ENCODE results near the gene NEO1. TPM values are rescaled to one million over a fixed set of nuclear protein-coding genes. Genes with fewer than 3 reads are reported as not detected.
A peak's percentile ranks its signal among the peaks of the same experiment; 100 is the strongest.

Gene NEO1
- total and polyA plus RNA-seq, 2 experiments from 2014 or later: 39.1 to 64.0 TPM

DNA sequence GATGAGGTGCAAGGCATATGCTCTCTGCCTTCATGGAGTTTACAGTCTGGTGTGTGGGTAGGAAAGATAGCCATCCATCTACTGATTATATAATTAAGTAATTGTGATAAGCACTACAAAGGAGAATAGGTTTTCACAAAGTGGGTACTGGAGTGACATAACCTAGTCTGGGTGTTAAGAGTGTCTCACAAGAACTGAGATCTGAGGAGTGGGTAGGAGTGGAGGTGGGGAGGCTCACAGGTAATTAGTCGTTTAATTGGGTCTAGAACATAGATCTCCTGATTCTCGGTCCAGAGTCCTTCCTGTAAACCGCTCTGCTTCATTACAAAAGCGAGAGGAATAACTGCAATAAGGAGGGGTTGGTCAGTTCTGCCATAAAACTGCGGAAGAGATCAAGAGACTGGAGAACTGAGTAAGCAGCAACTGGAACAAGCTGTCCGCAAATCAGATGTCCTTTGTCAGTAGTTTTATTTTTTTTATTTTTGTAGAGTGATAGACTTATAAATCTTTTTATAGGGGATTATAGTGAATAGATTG, 2.2 kb downstream of the NEO1 start:
- Histone ChIP-seq H3K9me2 (replicated peaks; ENCODE audit: insufficient read depth) (no peaks in the 10 kb centered on the region), H2AFZ (no peak overlapping the region), H3K4me2 (peak overlapping the region; percentile 79), H3K4me3 (peak overlapping the region; percentile 93), H3K9me3 (ENCODE audit: low read depth) (no peaks in the 10 kb centered on the region), H3K79me2 (peaks cover 62% of the 10 kb centered on the region), H4K20me1 (ENCODE audit: insufficient read depth, poor library complexity, severe bottlenecking) (peaks cover 36% of the 10 kb centered on the region), H3K27ac (no peak overlapping the region), H3K4me1 (ENCODE audit: insufficient read depth) (peaks cover 16% of the 10 kb centered on the region), H3K27me3 (no peaks in the 10 kb centered on the region), H3K36me3 (replicated peaks; ENCODE audit: insufficient read depth, low read depth) (no peaks in the 10 kb centered on the region)
- TF ChIP-seq EZH2 (IDR thresholded peaks at IDR 0.05; ENCODE audit: borderline replicate concordance) (no peak), EZH2phosphoT487 (IDR thresholded peaks at IDR 0.05; ENCODE audit: low read depth, severe bottlenecking, unreplicated experiment) (no peak)
- TF ChIP-seq, protein P1, sequence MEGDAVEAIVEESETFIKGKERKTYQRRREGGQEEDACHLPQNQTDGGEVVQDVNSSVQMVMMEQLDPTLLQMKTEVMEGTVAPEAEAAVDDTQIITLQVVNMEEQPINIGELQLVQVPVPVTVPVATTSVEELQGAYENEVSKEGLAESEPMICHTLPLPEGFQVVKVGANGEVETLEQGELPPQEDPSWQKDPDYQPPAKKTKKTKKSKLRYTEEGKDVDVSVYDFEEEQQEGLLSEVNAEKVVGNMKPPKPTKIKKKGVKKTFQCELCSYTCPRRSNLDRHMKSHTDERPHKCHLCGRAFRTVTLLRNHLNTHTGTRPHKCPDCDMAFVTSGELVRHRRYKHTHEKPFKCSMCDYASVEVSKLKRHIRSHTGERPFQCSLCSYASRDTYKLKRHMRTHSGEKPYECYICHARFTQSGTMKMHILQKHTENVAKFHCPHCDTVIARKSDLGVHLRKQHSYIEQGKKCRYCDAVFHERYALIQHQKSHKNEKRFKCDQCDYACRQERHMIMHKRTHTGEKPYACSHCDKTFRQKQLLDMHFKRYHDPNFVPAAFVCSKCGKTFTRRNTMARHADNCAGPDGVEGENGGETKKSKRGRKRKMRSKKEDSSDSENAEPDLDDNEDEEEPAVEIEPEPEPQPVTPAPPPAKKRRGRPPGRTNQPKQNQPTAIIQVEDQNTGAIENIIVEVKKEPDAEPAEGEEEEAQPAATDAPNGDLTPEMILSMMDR (IDR thresholded peaks at IDR 0.05; ENCODE audit: poor library complexity): no peak
- 67% methylated on average over 6 of the region's 6 CpGs for WGBS (ENCODE audit: low lambda C conversion rate, missing lambda C conversion rate)
- DNase-seq (ENCODE audit: low spot score): peak; percentile 30

DNA sequence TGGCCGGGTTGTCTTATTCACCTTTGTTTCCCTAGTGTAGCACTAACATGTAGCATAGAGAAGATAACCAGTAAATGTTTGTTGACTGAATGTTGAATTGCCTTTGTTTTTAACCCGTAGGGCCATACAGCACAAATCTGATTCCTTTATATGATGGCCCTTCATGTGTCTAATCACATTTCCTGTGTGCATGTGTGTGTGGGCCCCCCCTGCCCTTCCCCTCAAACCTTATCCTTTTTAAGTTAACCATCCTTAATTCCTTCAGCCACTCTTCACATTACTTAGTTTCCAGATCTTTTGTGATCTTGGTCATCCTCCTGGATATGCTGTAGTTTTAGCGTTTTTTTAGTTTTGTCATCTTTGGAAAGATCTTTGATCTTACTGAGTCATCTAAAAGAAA, 4.2 kb downstream of the NEO1 start:
- 74% methylated on average over 3 of the region's 3 CpGs for WGBS (ENCODE audit: low lambda C conversion rate, missing lambda C conversion rate)
- Histone ChIP-seq H3K27ac (no peak overlapping the region), H3K9me2 (replicated peaks; ENCODE audit: insufficient read depth) (no peaks in the 10 kb centered on the region), H2AFZ (no peak overlapping the region), H3K4me3 (no peak overlapping the region), H4K20me1 (ENCODE audit: insufficient read depth, poor library complexity, severe bottlenecking) (peaks cover 43% of the 10 kb centered on the region), H3K4me1 (ENCODE audit: insufficient read depth) (peaks cover 12% of the 10 kb centered on the region), H3K4me2 (no peak overlapping the region), H3K9me3 (ENCODE audit: low read depth) (no peaks in the 10 kb centered on the region), H3K79me2 (peaks cover 82% of the 10 kb centered on the region), H3K27me3 (no peaks in the 10 kb centered on the region), H3K36me3 (replicated peaks; ENCODE audit: insufficient read depth, low read depth) (no peaks in the 10 kb centered on the region)
- TF ChIP-seq EZH2phosphoT487 (IDR thresholded peaks at IDR 0.05; ENCODE audit: low read depth, severe bottlenecking, unreplicated experiment): no peak
- TF ChIP-seq, protein P1 (IDR thresholded peaks at IDR 0.05; ENCODE audit: poor library complexity): no peak
- TF ChIP-seq EZH2 (IDR thresholded peaks at IDR 0.05; ENCODE audit: borderline replicate concordance): no peak
- no peak for DNase-seq (ENCODE audit: low spot score)

DNA sequence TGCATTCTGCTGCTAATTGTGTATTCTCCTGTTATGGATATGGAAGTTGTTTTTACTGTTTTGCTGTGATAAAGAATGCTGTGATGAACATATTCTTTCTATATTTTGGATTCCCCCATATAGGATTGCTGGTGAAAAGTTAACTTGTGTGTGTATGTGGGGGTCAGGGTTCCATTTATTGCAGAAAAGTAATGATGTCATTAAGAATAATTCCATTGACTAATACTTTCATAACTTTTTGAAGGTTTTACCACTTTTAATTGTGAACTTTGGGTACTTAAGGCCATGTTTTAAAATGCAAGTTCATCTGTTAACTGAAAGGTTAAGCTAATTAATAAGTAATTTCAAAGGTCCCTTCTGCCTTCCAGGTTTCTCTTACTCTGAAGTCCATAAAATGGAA, 6.2 kb downstream of the NEO1 start:
- Histone ChIP-seq H3K4me3 (no peak overlapping the region), H3K27ac (no peak overlapping the region), H3K36me3 (replicated peaks; ENCODE audit: insufficient read depth, low read depth) (no peaks in the 10 kb centered on the region), H3K4me1 (ENCODE audit: insufficient read depth) (peaks cover 12% of the 10 kb centered on the region), H4K20me1 (ENCODE audit: insufficient read depth, poor library complexity, severe bottlenecking) (peaks cover 51% of the 10 kb centered on the region), H2AFZ (no peak overlapping the region), H3K9me2 (replicated peaks; ENCODE audit: insufficient read depth) (no peaks in the 10 kb centered on the region), H3K9me3 (ENCODE audit: low read depth) (no peaks in the 10 kb centered on the region), H3K27me3 (no peaks in the 10 kb centered on the region), H3K79me2 (peaks cover 100% of the 10 kb centered on the region), H3K4me2 (no peak overlapping the region)
- TF ChIP-seq, protein P1 (IDR thresholded peaks at IDR 0.05; ENCODE audit: poor library complexity): no peak
- no peak for TF ChIP-seq EZH2phosphoT487 (IDR thresholded peaks at IDR 0.05; ENCODE audit: low read depth, severe bottlenecking, unreplicated experiment)
- TF ChIP-seq EZH2 (IDR thresholded peaks at IDR 0.05; ENCODE audit: borderline replicate concordance): no peak
- no peak for DNase-seq (ENCODE audit: low spot score)

DNA sequence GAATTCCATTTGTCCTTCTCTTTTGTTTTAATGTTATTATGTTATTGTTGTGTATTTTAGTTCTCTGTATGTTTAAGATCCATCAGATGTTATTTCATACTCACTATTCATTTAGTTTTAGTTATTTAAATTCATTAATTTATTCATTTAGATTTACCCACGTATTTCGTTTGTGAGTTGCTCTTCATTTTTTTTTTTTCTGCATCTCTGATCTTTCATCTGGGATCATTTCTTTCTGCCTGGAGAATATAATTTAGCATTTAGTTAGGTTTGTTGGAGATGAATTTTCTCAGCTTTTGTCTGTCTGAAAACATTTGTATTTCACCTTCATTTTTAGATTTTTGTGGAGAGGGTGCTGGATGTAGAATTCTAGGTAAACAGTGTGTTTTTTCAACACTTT, 12.9 kb downstream of the NEO1 start:
- H3K9me3 ChIP-seq (ENCODE audit: low read depth): no peaks in the 10 kb centered on the region
- WGBS (ENCODE audit: low lambda C conversion rate, missing lambda C conversion rate): 97% methylated on average over 2 of the region's 2 CpGs
- no peak for TF ChIP-seq EZH2phosphoT487 (IDR thresholded peaks at IDR 0.05; ENCODE audit: low read depth, severe bottlenecking, unreplicated experiment)
- TF ChIP-seq, protein P1 (IDR thresholded peaks at IDR 0.05; ENCODE audit: poor library complexity): no peak
- no peak for TF ChIP-seq EZH2 (IDR thresholded peaks at IDR 0.05; ENCODE audit: borderline replicate concordance)
- H3K27ac ChIP-seq: no peak overlapping the region
- H4K20me1 ChIP-seq (ENCODE audit: insufficient read depth, poor library complexity, severe bottlenecking): peaks cover 32% of the 10 kb centered on the region
- H3K4me3 ChIP-seq: no peak overlapping the region
- no peaks in the 10 kb centered on the region for H3K4me1 ChIP-seq (ENCODE audit: insufficient read depth)
- peaks cover 95% of the 10 kb centered on the region for H3K79me2 ChIP-seq
- no peak overlapping the region for H2AFZ ChIP-seq
- no peaks in the 10 kb centered on the region for H3K36me3 ChIP-seq (replicated peaks; ENCODE audit: insufficient read depth, low read depth)
- no peak overlapping the region for H3K4me2 ChIP-seq
- no peaks in the 10 kb centered on the region for H3K27me3 ChIP-seq
- no peak for DNase-seq (ENCODE audit: low spot score)
- H3K9me2 ChIP-seq (replicated peaks; ENCODE audit: insufficient read depth): no peaks in the 10 kb centered on the region

Measured in hepatocyte (in vitro differentiated cells).